Activated T-cell treated with anti-CD3 and anti-CD28 coated beads, Interleukin-2, amount 50 U/mL, for 72 hours (primary cell): ENCODE data around the gene CYB5D1. TPM values are rescaled to one million over a fixed set of nuclear protein-coding genes. Genes with fewer than 3 reads are reported as not detected.

Experiments used
- ATAC-seq, 2 donors: fragments of 150-1000 bp; cut with Tn5 transposase; replicated peaks in 1 of 2; 2 replicates each; pipeline ENCODE4 v1.10.0; 2021; ENCODE audit warnings: moderate library complexity in 2 of 2, mild to moderate bottlenecking in 1 of 2
- DNase-seq, 2 donors: peaks; one replicate each; pipeline ENCODE4 v3.0.0; 2021 to 2022; ENCODE audit warnings: mixed read lengths in 1 of 2
- H3K27ac Mint-ChIP-seq: one replicate; pipeline ENCODE4 v1.8.0; 2022; ENCODE audit warnings: mild to moderate bottlenecking, moderate library complexity, mixed read lengths
- H3K27me3 Mint-ChIP-seq: one replicate; pipeline ENCODE4 v1.8.0; 2022; ENCODE audit warnings: low read depth, mixed read lengths
- H3K36me3 Mint-ChIP-seq, 2 donors: one replicate each; pipeline ENCODE4 v1.8.0; 2022; ENCODE audit warnings: mixed read lengths in 2 of 2, mild to moderate bottlenecking in 1 of 2; ENCODE audit not compliant: insufficient read depth in 2 of 2
- H3K4me1 Mint-ChIP-seq: one replicate; pipeline ENCODE4 v1.8.0; 2022; ENCODE audit warnings: low read depth, mixed read lengths
- H3K4me3 Mint-ChIP-seq, 2 donors: one replicate each; pipeline ENCODE4 v1.8.0; 2022; ENCODE audit warnings: mild to moderate bottlenecking in 2 of 2, mixed read lengths in 2 of 2, moderate library complexity in 2 of 2
- H3K9me3 Mint-ChIP-seq, 2 donors: one replicate each; pipeline ENCODE4 v1.8.0; 2022; ENCODE audit warnings: mixed read lengths in 2 of 2
- total RNA-seq, 2 donors: library from RNA; stranded (reverse); gene quantifications; one replicate each; pipeline ENCODE4 v1.2.3, GENCODE V29; 2022

The CYB5D1 gene
- total RNA-seq, 2 donors from 2014 or later: 6.7 to 10.2 TPM

DNA sequence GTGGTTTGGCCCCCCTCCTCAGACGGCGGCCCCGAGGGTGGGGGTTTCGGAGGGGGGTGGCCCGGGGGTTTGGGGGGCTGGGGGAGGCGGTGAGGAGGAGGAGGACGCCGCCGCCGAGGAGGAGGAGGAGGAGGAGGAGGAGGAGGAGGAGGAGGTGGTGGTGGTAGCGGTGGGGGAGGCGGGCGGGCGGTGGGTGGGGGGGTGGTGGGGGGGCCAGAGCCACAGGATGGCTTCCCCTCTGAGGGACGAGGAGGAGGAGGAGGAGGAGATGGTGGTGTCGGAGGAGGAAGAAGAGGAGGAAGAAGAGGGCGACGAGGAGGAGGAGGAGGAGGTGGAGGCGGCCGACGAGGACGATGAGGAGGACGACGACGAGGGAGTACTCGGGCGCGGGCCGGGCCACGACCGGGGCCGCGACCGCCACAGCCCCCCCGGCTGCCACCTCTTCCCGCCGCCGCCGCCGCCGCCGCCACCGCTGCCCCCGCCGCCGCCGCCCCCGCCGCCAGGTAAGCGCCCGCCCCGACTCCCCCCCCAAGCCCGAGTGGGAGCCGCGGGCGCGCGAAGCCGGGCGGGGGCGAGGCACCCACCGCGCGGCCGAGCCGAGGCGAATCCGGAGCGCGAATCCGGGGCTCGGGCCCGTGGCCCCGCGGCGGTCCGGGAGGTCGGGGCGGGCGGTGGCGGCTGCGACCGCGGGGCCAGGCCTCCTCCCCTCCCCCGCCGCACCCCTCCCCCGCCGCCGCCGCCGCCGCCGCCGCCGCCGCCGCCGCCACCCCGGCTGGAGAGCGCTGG, 27.0 kb downstream of the CYB5D1 start:
- peak in 1 of 2 donors; percentile 1 for ATAC-seq

DNA sequence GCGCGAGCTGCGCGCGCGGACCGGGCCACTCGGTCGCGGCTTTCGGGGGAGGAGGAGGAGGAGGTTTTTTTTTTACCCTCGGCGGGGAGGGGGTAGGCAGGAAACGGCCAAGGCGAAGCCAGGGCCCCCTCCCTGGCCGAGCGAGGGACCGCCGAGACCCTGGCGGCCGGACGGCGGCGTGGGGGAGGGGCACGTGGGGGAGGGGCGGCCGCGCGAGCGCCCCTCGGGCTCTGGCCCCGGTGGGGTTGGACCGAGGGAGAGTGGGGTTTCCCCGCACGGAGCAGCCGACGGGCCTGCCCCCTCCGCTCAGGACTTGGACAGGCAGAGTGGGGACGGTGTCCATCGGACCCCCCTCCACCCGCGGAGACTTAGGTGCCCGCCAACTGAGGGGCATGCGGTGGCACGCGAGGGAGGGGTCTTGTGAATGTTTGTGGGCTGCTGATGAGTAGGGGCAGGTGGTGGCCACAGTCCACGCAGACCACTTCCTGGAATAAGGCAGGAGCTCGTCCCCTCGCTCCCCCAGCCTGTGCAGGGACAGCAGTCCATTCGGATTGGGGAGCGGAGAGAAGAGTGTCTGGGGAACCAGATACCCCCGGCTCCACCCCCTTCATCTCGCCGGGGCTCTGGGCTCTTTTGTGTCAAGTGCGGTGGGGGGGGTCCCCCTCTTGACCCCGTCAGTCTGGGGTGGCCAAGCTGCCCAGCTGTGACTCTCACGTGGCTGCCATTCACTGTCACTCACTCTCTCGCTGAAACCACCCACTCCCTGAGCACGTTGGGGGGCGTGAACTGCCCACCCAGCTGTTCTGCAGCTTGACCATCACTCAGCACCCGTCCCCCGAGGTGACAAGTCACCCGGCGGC, 27.8 kb downstream of the CYB5D1 start:
- Mint-ChIP-seq H3K27ac (no peak overlapping the region), H3K4me3 (no peak overlapping the region), H3K4me1 (no peaks in the 10 kb centered on the region), H3K36me3 (peaks cover 3 to 10% of the 10 kb centered on the region in 2 donors), H3K9me3 (no peaks in the 10 kb centered on the region), H3K27me3 (no peaks in the 10 kb centered on the region)
- ATAC-seq (peak; percentile 21 to 22), DNase-seq (peak; percentile 66 to 69)

More for the DNA sequence above, 27.0 kb downstream of the CYB5D1 start:
- H3K36me3 Mint-ChIP-seq: peaks cover 3 to 4% of the 10 kb centered on the region in 2 donors
- DNase-seq: peak; percentile 36 to 42
- H3K27ac Mint-ChIP-seq: no peak overlapping the region
- H3K4me3 Mint-ChIP-seq: peak overlapping the region; percentile 58 to 71
- H3K27me3 Mint-ChIP-seq: no peaks in the 10 kb centered on the region
- no peaks in the 10 kb centered on the region for H3K4me1 Mint-ChIP-seq
- no peaks in the 10 kb centered on the region for H3K9me3 Mint-ChIP-seq

DNA sequence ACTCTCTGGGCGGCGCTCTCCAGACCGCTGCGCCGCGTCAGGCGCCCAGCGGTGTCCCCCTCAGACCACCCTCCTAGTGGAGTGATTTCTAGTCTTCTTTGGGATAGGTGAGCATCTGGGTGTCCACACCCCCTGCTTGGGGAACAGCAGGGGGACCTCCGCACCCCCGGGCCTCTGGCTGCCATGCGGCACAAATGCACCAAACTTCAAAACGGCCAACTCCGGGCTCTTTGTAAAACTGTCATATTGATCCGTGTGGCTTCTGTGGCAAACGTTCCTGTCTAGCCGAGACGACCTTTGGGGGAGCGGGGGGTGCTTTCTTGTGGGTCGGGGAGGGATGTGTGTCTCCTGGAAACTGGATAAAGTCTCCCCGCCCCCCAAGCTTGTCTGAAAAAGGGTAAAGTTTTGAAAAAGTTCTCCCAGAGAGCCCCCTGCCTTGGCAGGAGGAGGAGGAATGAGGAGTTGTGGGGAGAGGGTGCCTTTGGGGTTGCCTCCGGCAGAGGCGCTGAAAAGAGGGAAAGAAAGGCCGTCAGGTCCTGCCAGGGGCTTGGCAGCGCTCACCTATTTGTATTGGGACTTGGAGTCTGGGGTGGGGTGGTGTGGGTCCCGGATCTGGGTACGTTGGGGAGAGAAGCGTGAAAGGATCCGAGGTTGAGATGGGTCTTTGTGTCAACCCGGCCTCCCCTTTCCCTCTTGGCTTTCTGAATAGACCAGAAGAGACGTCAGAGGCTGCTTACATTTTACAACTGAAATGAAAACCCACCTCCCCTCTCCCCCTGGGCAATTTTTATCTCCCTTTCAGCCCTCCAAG, 28.6 kb downstream of the CYB5D1 start:
- ATAC-seq (peak; percentile 20 to 32), DNase-seq (peak; percentile 57 to 69)
- no peaks in the 10 kb centered on the region for H3K27me3 Mint-ChIP-seq
- no peak overlapping the region for H3K4me3 Mint-ChIP-seq
- H3K36me3 Mint-ChIP-seq: peaks cover 3 to 13% of the 10 kb centered on the region in 2 donors
- H3K4me1 Mint-ChIP-seq: no peaks in the 10 kb centered on the region
- H3K9me3 Mint-ChIP-seq: no peaks in the 10 kb centered on the region
- no peak overlapping the region for H3K27ac Mint-ChIP-seq

DNA sequence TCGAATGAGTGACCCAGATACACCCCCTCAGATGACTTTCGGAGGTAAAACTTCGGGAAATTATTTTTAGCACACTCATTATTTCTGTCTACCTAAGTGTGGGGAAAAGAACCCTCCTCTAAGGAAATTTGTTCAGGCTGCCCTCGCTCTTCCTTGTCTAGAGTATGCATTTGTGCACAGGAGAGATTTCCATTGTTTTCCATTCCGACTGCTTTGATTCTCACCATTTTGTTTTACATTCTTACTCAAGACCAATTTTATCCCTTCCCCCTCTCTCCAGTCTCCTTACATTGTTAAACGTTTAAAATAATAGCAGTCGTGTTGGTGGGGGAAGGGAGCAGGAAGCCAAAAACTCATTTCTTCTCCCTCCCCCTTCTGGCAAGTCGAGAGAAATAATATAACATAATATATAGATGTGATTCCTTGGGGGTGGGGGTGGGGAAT, 29.3 kb downstream of the CYB5D1 start:
- Mint-ChIP-seq H3K27ac (no peak overlapping the region), H3K9me3 (no peaks in the 10 kb centered on the region), H3K4me3 (no peak overlapping the region), H3K27me3 (no peaks in the 10 kb centered on the region), H3K4me1 (no peaks in the 10 kb centered on the region), H3K36me3 (peaks cover 3 to 13% of the 10 kb centered on the region in 2 donors)
- DNase-seq (no peak), ATAC-seq (no peak)

DNA sequence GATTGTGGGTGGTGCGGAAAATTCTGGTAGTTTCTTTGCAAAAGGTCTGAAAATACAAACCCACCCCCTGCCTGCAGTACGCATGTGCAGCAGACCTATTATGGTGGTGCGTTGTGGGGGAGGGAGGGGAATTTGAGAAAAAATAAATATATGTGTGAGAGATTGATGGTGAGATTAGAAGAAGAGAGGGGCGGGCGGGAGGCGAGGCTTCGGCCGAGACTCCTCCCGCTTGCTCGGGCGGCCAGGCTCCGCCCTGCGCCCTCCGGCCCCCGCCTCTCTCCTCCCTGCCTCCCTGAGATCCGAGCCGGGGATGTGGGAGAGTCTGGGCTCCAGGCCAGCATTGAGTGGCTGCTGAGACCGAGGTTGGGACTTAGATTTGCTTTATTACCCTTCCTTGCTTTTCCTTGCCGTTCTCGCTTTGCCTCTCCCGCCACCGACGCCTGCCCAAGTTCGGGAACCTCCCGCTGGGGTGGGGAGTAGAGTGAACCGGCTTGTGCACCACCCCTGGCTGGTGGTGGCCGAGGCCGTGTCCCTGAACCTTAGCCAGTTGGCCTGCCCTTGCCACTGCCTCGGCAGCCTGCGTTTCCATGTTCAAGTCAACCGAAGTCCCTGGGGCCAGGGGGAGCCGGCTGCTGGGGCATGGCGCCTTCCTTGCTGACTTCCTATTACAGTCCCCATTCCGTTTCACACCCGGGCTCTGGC, 29.8 kb downstream of the CYB5D1 start:
- H3K27me3 Mint-ChIP-seq: no peaks in the 10 kb centered on the region
- H3K36me3 Mint-ChIP-seq: peaks cover 3 to 13% of the 10 kb centered on the region in 2 donors
- DNase-seq: peak; percentile 82 to 87
- H3K9me3 Mint-ChIP-seq: no peaks in the 10 kb centered on the region
- H3K4me3 Mint-ChIP-seq: no peak overlapping the region
- ATAC-seq: peak; percentile 78 to 79
- no peak overlapping the region for H3K27ac Mint-ChIP-seq
- H3K4me1 Mint-ChIP-seq: no peaks in the 10 kb centered on the region

DNA sequence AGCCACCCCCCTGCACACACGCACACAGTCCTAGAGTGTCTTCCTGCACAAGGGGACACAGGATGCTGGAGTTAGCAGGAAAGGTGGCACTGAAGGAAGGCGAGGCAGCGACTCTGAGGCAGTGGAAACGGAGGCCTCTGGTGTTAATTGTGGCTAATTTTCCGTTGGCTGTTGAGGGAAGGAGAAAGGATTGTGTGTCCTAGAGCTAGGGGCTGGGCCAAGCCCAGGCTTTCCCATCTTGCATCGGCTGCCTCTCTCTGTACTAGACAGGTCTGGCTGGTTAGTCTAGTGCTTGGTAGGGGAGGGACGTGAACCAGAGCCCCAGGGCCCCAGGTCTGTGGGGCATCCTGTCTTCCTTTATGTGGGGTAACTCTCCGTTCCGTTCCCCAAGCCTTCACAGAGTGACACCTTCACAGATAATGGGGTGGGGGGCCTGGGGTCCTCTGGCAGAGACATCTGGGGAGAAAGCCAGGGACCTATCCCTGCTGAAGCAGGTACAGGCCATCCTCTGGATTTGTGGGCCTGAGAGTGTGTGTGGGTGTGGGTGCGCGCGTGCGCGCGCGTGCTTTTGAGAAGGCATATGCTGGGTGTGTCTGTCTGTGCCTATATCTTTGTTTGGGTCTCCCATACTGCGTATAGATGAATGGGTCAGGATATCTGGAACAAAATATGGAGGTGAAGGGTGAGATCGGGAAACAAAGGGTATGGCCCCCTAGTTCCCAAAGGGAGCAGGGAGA, 30.5 kb downstream of the CYB5D1 start, which contains the start of gene CHD3:
CHD3 (plus strand) TSS at position 606 of the 737 bp plus-strand sequence. CDS start 212 bp downstream, outside the sequence.
- Mint-ChIP-seq H3K27me3 (no peaks in the 10 kb centered on the region), H3K4me1 (no peaks in the 10 kb centered on the region), H3K27ac (no peak within 1 kb of the TSS), H3K9me3 (no peaks in the 10 kb centered on the region), H3K4me3 (no peak within 1 kb of the TSS), H3K36me3 (peaks cover 3 to 13% of the 10 kb centered on the region in 2 donors)
- DNase-seq: peak; percentile 61 to 65
- ATAC-seq: peak; percentile 22 to 24

DNA sequence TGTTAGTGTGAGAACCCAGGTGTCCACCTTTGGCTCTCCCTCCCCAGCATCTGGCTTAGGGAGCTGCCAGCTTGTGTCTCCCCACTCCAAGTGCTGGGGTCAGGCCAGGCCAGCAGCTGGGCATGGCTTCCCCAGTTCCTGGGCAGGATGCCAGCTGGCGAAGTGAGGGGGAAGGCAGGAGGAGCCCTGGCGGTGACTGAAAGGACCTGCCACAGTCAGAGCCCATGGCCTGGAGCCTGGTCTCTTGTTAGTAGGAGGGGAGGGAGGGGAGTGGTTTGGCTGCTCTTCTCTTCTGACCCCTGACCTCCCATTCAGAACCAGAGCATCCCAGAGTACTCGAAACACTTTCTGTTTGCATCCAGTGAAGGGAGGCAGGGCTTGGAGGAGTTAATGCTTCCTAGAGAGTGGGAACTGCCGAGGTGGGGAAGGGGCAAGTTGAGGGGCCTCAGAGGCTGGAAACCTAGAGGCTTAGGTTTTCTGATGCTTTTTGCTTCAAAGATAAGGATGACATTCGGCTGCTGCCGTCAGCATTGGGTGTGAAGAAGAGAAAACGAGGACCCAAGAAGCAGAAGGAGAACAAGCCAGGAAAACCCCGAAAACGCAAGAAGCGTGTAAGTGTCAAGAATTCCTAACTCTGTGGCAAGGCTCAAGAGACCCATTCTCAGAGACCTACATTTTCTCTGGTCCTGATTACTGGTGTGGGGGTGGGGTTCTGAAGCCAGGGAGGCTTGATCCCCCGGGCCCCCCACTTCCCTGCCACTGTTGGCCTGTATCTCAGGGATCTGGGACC, 31.6 kb downstream of the CYB5D1 start:
- H3K4me3 Mint-ChIP-seq: no peak overlapping the region
- H3K27me3 Mint-ChIP-seq: no peaks in the 10 kb centered on the region
- peaks cover 5 to 18% of the 10 kb centered on the region in 2 donors for H3K36me3 Mint-ChIP-seq
- peak; percentile 52 to 54 for DNase-seq
- no peak overlapping the region for H3K27ac Mint-ChIP-seq
- peaks cover 4% of the 10 kb centered on the region for H3K4me1 Mint-ChIP-seq
- no peaks in the 10 kb centered on the region for H3K9me3 Mint-ChIP-seq
- ATAC-seq: no peak

DNA sequence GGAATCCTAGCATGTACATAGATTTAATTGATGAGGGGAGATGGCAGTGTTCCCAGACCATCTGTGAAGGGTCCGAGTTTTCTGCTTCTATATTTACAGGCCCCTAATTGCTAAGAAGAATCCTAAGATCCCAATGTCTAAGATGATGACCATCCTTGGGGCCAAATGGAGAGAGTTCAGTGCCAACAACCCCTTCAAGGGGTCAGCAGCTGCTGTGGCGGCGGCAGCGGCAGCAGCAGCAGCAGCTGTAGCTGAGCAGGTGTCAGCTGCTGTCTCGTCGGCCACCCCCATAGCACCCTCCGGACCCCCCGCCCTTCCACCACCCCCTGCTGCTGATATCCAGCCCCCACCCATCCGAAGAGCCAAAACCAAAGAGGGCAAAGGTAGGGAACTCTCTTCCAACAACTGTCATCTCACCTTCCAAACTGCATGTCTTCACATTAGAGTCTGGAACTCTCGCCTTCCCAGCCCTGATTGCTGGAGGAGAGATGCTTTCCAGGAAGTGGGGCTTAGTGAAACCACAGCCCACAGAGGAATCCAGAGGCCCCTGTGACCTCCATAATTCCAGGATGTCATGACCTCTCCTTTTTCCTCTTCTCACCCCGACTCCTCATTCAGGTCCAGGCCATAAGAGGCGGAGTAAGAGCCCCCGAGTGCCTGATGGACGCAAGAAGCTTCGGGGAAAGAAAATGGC, 35.5 kb downstream of the CYB5D1 start:
- DNase-seq: no peak
- H3K36me3 Mint-ChIP-seq: peaks cover 14 to 42% of the 10 kb centered on the region in 2 donors
- H3K27me3 Mint-ChIP-seq: no peaks in the 10 kb centered on the region
- ATAC-seq: no peak
- H3K27ac Mint-ChIP-seq: no peak overlapping the region
- no peak overlapping the region for H3K4me3 Mint-ChIP-seq
- peaks cover 20% of the 10 kb centered on the region for H3K4me1 Mint-ChIP-seq
- H3K9me3 Mint-ChIP-seq: no peaks in the 10 kb centered on the region

DNA sequence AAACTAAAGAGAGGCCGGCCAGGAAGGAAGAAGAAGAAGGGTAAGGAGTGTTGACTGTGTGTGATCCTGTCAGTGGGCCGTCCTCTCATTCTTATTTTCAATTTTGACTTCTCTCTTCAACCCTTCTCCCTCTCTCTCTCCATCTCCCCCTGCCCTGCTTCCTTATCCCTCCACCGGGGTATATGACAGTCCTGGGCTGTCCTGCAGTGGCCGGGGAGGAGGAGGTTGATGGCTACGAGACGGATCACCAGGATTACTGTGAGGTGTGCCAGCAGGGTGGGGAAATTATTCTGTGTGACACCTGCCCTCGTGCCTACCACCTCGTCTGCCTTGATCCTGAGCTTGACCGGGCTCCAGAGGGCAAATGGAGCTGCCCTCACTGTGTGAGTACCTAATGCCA, 36.4 kb downstream of the CYB5D1 start:
- H3K27ac Mint-ChIP-seq: no peak overlapping the region
- H3K27me3 Mint-ChIP-seq: no peaks in the 10 kb centered on the region
- no peak for DNase-seq
- H3K4me1 Mint-ChIP-seq: peaks cover 20% of the 10 kb centered on the region
- peaks cover 15 to 44% of the 10 kb centered on the region in 2 donors for H3K36me3 Mint-ChIP-seq
- no peak overlapping the region for H3K4me3 Mint-ChIP-seq
- no peak for ATAC-seq
- H3K9me3 Mint-ChIP-seq: no peaks in the 10 kb centered on the region

DNA sequence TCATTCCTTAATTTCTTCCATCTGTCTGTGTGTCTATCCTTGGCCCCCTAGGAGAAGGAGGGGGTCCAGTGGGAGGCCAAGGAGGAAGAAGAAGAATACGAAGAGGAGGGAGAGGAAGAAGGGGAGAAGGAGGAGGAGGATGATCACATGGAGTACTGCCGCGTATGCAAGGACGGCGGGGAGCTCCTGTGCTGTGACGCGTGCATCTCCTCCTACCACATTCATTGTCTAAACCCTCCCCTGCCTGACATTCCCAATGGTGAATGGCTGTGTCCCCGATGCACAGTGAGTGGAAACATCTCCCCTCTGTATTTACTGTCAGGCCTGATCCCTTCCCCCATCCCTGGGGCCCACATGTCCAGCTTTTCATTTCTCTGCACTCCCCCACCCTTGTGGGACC, 37.1 kb downstream of the CYB5D1 start:
- DNase-seq: no peak
- Mint-ChIP-seq H3K27me3 (no peaks in the 10 kb centered on the region), H3K27ac (peak overlapping the region; percentile 2), H3K36me3 (peaks cover 19 to 45% of the 10 kb centered on the region in 2 donors), H3K4me1 (peaks cover 20% of the 10 kb centered on the region), H3K9me3 (no peaks in the 10 kb centered on the region), H3K4me3 (no peak overlapping the region)
- ATAC-seq: no peak

DNA sequence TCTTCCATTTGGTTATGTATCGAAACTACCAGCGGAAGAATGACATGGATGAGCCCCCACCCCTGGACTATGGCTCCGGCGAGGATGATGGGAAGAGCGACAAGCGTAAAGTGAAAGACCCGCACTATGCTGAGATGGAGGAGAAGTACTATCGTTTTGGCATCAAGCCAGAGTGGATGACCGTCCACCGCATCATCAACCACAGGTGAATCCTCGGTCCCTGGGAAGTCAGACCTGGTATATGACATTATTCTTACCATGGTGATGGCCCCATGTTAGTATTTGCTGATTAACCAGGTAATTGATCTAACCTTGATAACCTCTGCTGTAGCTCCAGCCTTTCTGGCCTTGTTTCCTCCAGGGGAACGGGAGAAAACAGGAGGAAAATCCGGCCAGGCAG, 39.3 kb downstream of the CYB5D1 start:
- no peak for ATAC-seq

More for the DNA sequence above, 39.3 kb downstream of the CYB5D1 start:
- Mint-ChIP-seq H3K4me3 (no peak overlapping the region), H3K4me1 (peaks cover 20% of the 10 kb centered on the region), H3K36me3 (peaks cover 20 to 48% of the 10 kb centered on the region in 2 donors), H3K27ac (peak overlapping the region; percentile 89), H3K27me3 (no peaks in the 10 kb centered on the region), H3K9me3 (no peaks in the 10 kb centered on the region)
- no peak for DNase-seq
